ENCODE data around the gene RAB40C.

The RAB40C gene

DNA sequence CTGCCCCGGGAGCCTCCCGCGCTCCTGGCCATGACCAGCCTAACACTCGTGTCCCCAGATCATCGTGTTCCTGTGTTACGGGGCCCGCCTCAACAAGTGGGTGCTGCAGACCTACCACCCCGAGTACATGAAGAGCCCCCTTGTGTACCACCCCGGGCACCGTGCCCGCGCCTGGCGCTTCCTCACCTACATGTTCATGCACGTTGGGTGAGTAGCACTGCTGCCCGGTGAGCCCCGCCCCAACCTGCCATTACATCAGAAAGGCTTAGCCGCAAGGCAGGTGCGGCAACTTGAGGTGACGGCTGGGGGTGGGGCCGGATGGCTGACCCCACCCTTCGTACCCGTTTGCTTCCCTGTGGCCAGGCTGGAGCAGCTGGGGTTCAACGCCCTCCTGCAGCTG, 87.0 kb downstream of the RAB40C start:
- no peak for TF ChIP-seq CTCF (IDR thresholded peaks at IDR 0.05; ENCODE audit: extremely low read depth, insufficient read depth, missing control alignments)
- in situ Hi-C loops (cut with MboI; ENCODE audit: low pct_unique_long_range_greater_than_20kb, low sequenced_read_pairs, unreplicated experiment), result no loop called here
- no peak for DNase-seq (ENCODE audit: low spot score)

- no peak for TF ChIP-seq CTCF (IDR thresholded peaks at IDR 0.05; ENCODE audit: extremely low read depth, insufficient read depth, missing control alignments)
- DNase-seq (ENCODE audit: low spot score), result no peak
- in situ Hi-C loops (cut with MboI; ENCODE audit: low pct_unique_long_range_greater_than_20kb, low sequenced_read_pairs, unreplicated experiment), result no loop called here
Measured at GRCh38 chr16:677316-678190, 87.7 kb downstream of the RAB40C start.

DNA sequence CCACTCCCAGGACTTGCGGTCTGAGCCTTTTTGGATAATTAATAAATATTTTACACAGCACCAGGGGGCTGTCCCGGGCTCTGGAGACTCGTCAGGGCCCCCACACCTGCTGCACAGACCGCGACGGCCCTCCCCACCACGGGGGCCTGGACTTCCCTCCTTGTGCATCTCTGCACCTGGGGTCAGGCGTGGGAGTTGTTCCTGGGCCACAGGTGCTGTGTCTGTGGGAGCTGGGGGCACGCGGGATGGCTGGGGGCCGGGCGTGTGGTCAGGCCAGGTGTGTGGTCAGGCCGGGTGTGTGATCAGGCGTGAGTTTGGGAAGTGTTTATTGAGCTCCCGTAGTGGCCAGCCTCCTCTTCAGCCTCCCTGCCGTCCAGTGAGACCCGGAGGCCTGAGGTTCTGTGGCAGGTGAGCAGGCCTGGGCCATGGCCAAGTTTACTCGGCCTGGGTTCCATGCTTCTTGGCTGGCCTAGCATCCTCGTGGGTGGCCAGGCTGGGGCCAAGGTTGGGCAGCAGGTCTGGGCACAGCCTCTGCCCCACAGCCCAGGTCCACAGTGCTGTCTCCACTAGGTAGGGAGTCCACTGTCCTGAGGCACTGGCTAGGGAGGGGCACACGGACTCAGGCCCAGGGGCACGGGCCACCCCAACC, 88.5 kb downstream of the RAB40C start:
- no peak for DNase-seq (ENCODE audit: low spot score)
- in situ Hi-C loops (cut with MboI; ENCODE audit: low pct_unique_long_range_greater_than_20kb, low sequenced_read_pairs, unreplicated experiment), result no loop called here
- no peak for TF ChIP-seq CTCF (IDR thresholded peaks at IDR 0.05; ENCODE audit: extremely low read depth, insufficient read depth, missing control alignments)

All from GM13977 (cell line).